ENCODE results near the gene SIK1. TPM values are rescaled to one million over a fixed set of nuclear protein-coding genes. Genes with fewer than 3 reads are reported as not detected.
"Not testable (repeated sequence)": the region's sequence is repeated elsewhere in the genome, so short reads cannot be mapped to it uniquely, and the experiment has no call there.

SIK1 gene
- total RNA-seq, 1 experiment from 2014 or later = 18.9 TPM

- DNase-seq (ENCODE audit: low read depth); in situ Hi-C loops (cut with HindIII; ENCODE audit: low pct_unique_long_range_greater_than_20kb, low sequenced_read_pairs): not testable (repeated sequence)
These were observed 23.1 kb downstream of the SIK1 start for GRCh38 chr21:43403651-43404430.

- in situ Hi-C loops (cut with HindIII; ENCODE audit: low pct_unique_long_range_greater_than_20kb, low sequenced_read_pairs); DNase-seq (ENCODE audit: low read depth): not testable (repeated sequence)
These were observed 25.8 kb downstream of the SIK1 start for GRCh38 chr21:43401125-43401524.

DNA sequence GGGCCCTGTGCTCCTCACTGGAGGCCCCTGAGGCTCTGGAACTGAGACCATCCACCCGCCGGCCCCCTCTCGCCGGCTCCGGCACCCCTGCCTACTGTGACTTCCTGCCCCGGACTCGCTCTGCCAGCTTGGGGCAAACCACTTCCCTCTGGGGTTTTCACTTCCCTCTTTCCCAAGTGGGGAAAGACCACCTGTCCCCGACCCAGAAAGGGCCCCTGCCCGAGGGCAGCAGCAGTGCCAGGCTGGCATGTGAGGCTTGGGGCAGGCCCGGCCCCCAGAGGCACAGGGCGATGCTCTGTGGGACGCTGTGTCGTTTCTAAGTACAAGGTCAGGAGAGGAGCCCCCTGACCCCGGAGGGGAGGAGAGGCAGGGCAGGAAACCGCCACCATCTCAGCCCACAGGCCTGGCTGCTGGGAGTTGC is 27.3 kb downstream of the SIK1 start:
- in situ Hi-C loops (cut with HindIII; ENCODE audit: low pct_unique_long_range_greater_than_20kb, low sequenced_read_pairs) = not testable (repeated sequence)

DNA sequence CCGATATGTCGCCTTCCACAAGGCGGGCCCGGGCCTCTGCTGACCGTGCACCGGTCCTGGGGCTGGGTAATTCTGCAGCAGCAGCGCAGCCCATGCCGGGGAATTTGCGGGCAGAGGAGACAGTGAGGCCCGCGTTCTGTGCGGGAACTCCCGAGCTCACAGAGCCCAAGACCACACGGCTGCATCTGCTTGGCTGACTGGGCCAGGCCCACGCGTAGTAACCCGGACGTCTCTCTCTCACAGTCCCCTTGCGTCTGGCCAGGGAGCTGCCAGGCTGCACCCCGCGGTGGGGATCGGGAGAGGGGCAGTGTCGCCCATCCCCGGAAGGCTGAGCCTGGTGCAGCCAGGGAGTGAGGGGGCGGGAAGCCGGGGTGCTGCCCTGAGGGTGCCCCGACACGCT is 27.8 kb downstream of the SIK1 start:
- in situ Hi-C loops (cut with HindIII; ENCODE audit: low pct_unique_long_range_greater_than_20kb, low sequenced_read_pairs); DNase-seq (ENCODE audit: low read depth): not testable (repeated sequence)

More for the DNA sequence above, 27.3 kb downstream of the SIK1 start:
- DNase-seq (ENCODE audit: low read depth) = not testable (repeated sequence)

GRCh38 chr21:43398533-43398932 is 28.4 kb downstream of the SIK1 start:
- in situ Hi-C loops (cut with HindIII; ENCODE audit: low pct_unique_long_range_greater_than_20kb, low sequenced_read_pairs); DNase-seq (ENCODE audit: low read depth): not testable (repeated sequence)

- in situ Hi-C loops (cut with HindIII; ENCODE audit: low pct_unique_long_range_greater_than_20kb, low sequenced_read_pairs); DNase-seq (ENCODE audit: low read depth): not testable (repeated sequence)
These were observed 28.9 kb downstream of the SIK1 start for GRCh38 chr21:43398000-43398399.

DNA sequence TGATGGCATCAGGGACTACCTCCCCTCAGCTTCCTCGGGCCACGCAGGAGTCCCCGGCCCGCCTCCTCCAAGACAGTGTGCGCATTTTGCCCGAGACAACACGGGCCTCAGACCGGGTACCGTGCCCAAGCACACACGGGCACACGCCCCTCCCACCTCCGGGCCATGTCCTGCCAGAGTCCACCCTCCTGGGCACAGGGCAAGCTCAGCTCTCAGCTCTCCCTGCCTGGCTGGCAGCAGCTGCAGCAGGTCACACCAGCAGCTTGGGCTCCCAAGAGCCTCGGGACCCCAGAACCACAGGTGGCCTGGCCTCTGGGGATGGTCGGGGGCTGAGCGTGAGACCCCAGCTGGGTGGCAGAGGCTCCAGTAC is 29.5 kb downstream of the SIK1 start:
- DNase-seq (ENCODE audit: low read depth); in situ Hi-C loops (cut with HindIII; ENCODE audit: low pct_unique_long_range_greater_than_20kb, low sequenced_read_pairs): not testable (repeated sequence)

GRCh38 chr21:43396788-43397438 is 30.0 kb downstream of the SIK1 start:
- in situ Hi-C loops (cut with HindIII; ENCODE audit: low pct_unique_long_range_greater_than_20kb, low sequenced_read_pairs) = not testable (repeated sequence)

GRCh38 chr21:43383351-43383750 is 43.6 kb downstream of the SIK1 start:
- DNase-seq (ENCODE audit: low read depth); in situ Hi-C loops (cut with HindIII; ENCODE audit: low pct_unique_long_range_greater_than_20kb, low sequenced_read_pairs): not testable (repeated sequence)

More at GRCh38 chr21:43396788-43397438, 30.0 kb downstream of the SIK1 start:
- DNase-seq (ENCODE audit: low read depth) = not testable (repeated sequence)

DNA sequence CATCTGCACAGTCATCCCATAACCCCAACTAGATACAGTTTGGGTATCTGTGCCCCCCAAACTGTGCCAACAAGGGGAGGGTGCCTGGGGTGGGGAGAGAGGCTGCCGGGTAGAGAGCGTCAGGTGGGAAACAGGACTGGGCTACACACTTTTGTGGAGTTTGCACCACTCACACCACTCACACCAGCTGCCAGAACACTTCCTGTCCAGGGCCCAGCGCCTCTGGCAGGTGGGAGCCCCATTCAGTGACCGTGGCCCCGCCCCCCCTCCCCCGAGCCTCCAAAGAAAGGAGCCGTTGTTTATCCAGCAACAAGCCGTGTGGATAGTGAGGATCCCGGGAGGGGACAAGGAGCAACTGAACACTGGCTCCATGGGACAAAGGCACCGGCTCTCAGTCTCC is 44.0 kb downstream of the SIK1 start:
- in situ Hi-C loops (cut with HindIII; ENCODE audit: low pct_unique_long_range_greater_than_20kb, low sequenced_read_pairs); DNase-seq (ENCODE audit: low read depth): not testable (repeated sequence)

GRCh38 chr21:43380852-43381533 is 45.9 kb downstream of the SIK1 start:
- in situ Hi-C loops (cut with HindIII; ENCODE audit: low pct_unique_long_range_greater_than_20kb, low sequenced_read_pairs); DNase-seq (ENCODE audit: low read depth): not testable (repeated sequence)

- in situ Hi-C loops (cut with HindIII; ENCODE audit: low pct_unique_long_range_greater_than_20kb, low sequenced_read_pairs); DNase-seq (ENCODE audit: low read depth): not testable (repeated sequence)
These were observed 46.6 kb downstream of the SIK1 start for GRCh38 chr21:43380337-43380736.

- in situ Hi-C loops (cut with HindIII; ENCODE audit: low pct_unique_long_range_greater_than_20kb, low sequenced_read_pairs); DNase-seq (ENCODE audit: low read depth): not testable (repeated sequence)
These were observed 47.3 kb downstream of the SIK1 start for GRCh38 chr21:43379626-43380122.

DNA sequence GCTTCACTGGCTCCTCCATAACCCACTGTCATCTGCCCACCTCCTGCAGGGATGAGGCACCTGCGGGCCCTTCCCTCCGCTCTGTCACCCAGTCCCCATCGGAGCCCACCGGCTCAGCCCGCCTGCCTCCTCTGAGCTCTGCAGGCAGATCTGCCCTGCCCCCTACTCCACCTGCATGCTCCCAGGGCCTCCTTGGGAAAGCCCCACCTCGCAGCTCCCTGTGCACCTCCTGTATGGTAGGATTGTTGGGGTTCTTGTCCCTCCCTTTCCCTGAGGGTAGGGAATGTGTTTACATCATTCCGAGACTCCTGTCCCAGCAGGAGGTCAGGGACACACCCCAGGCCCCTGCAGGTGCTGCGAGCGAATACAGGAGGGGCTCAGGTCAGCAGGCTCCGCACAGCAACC is 50.5 kb downstream of the SIK1 start:
- in situ Hi-C loops (cut with HindIII; ENCODE audit: low pct_unique_long_range_greater_than_20kb, low sequenced_read_pairs) = no loop called here
- no peak for DNase-seq (ENCODE audit: low read depth)

DNA sequence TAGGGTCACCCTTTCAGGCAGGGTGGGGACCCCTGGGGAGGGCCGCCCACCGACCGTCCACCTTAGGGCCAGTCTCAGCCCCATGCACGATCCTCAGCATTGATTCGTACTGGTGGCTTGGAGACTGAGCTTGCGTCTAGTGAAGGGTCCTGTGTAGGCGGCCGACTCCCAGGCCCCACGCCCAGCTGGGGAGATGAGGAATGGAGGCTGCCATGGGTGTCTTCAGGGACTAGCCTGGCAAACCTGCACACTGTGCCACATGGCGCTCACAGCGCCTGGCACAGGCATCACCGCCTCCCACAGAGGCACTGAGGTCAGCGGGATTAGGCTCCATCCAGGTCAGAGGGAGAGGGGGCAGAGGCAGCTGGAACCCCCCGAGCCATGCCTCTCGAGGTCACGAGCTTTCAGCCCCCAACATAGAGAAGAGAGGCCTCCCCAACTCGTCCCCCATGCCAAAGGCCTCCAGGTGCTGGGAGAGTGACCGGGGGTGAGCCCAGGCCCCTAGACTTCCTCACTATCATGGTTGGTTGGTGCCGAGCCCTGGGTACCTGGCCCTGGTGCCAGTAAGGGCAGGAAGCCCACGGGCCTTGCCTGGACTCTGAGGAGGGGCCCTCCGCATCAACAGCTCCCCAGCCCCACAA is 51.0 kb downstream of the SIK1 start:
- in situ Hi-C loops (cut with HindIII; ENCODE audit: low pct_unique_long_range_greater_than_20kb, low sequenced_read_pairs) = no loop called here
- DNase-seq (ENCODE audit: low read depth) = no peak

GRCh38 chr21:43375006-43375836 is 51.7 kb downstream of the SIK1 start:
- in situ Hi-C loops (cut with HindIII; ENCODE audit: low pct_unique_long_range_greater_than_20kb, low sequenced_read_pairs) = no loop called here
- DNase-seq (ENCODE audit: low read depth) = no peak

DNA sequence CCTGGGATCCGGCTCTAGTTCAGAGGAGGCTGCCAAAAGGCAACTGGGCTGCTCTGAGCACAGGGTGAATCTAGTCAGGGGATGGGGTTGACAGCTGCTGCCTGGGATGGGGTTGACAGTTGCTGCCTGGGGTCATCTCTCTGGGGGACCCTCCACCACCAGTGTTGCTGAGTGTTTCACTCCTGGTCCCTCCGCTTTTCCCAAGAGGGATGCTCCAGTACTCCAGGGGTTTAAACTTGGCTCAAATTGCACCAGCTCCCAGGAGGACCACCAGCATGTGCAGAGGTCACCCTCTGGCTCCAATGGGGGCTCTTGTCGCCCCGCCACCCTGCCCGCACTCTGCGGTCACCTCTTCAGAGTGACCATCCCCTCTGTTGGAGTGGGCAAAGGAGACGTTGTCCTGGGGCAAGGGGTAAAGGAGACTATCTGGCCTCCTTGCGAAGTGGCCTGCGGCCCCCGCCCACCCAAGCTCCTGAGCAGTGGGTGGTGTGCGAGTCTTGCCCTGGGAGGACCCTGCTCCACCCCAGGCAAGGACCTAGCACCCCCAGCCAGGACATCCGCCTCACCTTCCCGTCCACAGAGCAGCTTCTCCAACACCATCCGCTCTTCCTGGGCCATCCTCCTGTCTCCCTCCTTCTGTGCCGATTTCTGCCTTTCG is 52.6 kb downstream of the SIK1 start:
- DNase-seq (ENCODE audit: low read depth) = no peak
- in situ Hi-C loops (cut with HindIII; ENCODE audit: low pct_unique_long_range_greater_than_20kb, low sequenced_read_pairs) = no loop called here
